Natural killer cell (primary cell): ENCODE data around the gene FOXN3. TPM values are rescaled to one million over a fixed set of nuclear protein-coding genes. Genes with fewer than 3 reads are reported as not detected.

Experiments used
- ATAC-seq, 3 donors: fragments of 150-1000 bp in 2 of 3; fragments of 200-7000 bp in 1 of 3; cut with Tn5 transposase; 1 replicate in 1 of 3; 2 replicates in 2 of 3; pipeline ENCODE4 v1.10.0; 2021; ENCODE audit warnings: mild to moderate bottlenecking in 2 of 3, moderate library complexity in 2 of 3
- DNase-seq, 2 donors: peaks; one replicate each; pipeline versions ENCODE4 v3.0.0 to v3.0.0-alpha.2; 2013 to 2021; ENCODE audit warnings: mixed read lengths in 1 of 2
- H3K27ac ChIP-seq: one replicate; pipeline ENCODE4 v1.5.1; 2013; ENCODE audit warnings: mild to moderate bottlenecking, low read length
- H3K27me3 ChIP-seq: one replicate; pipeline ENCODE4 v1.6.1; 2013; ENCODE audit warnings: low read length; ENCODE audit not compliant: control insufficient read depth, insufficient read depth
- H3K36me3 ChIP-seq: one replicate; pipeline ENCODE4 v1.6.1; 2013; ENCODE audit warnings: low read length; ENCODE audit not compliant: control insufficient read depth, insufficient read depth
- H3K4me1 ChIP-seq: one replicate; pipeline ENCODE4 v1.6.1; 2013; ENCODE audit warnings: low read length; ENCODE audit not compliant: control insufficient read depth, insufficient read depth
- H3K4me3 ChIP-seq: one replicate; pipeline ENCODE4 v1.5.1; 2013; ENCODE audit warnings: low read length
- H3K9me3 ChIP-seq: one replicate; pipeline ENCODE4 v1.6.1; 2013; ENCODE audit warnings: low read length; ENCODE audit not compliant: control insufficient read depth, insufficient read depth
- H3K27ac Mint-ChIP-seq, 2 donors: one replicate each; pipeline ENCODE4 v1.8.0; 2022; ENCODE audit warnings: mild to moderate bottlenecking in 2 of 2, mixed read lengths in 2 of 2, moderate library complexity in 1 of 2
- H3K27me3 Mint-ChIP-seq, 2 donors: one replicate each; pipeline ENCODE4 v1.8.0; 2022; ENCODE audit warnings: low read depth in 2 of 2, mixed read lengths in 2 of 2
- H3K36me3 Mint-ChIP-seq: one replicate; pipeline ENCODE4 v1.8.0; 2022; ENCODE audit warnings: mixed read lengths
- H3K4me1 Mint-ChIP-seq, 2 donors: one replicate each; pipeline ENCODE4 v1.8.0; 2022; ENCODE audit warnings: mixed read lengths in 2 of 2
- H3K4me3 Mint-ChIP-seq: one replicate; pipeline ENCODE4 v1.8.0; 2022; ENCODE audit warnings: mild to moderate bottlenecking, moderate library complexity, mixed read lengths
- H3K9me3 Mint-ChIP-seq, 2 donors: one replicate each; pipeline ENCODE4 v1.8.0; 2022; ENCODE audit warnings: mixed read lengths in 2 of 2
- CTCF ChIP-seq: fragments of 200-600 bp; IDR thresholded peaks from one replicate; pipeline ENCODE4 v1.8.0; 2022; ENCODE audit warnings: antibody characterized with exemption
- WGBS: methylation state at CpG from one replicate; pipeline ENCODE4 v1.1.7; 2013; ENCODE audit warnings: missing lambda C conversion rate; ENCODE audit not compliant: insufficient coverage; 5-methylcytosine and 5-hydroxymethylcytosine counted together
- intact Hi-C: fragments of 100-400 bp; cut with micrococcal nuclease; formaldehyde crosslinking; loops from one replicate; pipeline ENCODE4 v1.14.2; 2022
- total RNA-seq, 4 donors: library from RNA; stranded (reverse); fragments of 120-200 nt in 1 of 4; gene quantifications; one replicate each; pipeline versions ENCODE4 v1.2.3 to v1.2.4, GENCODE V29; 2013 to 2022

FOXN3 gene
- total RNA-seq, 3 donors from 2014 or later (not counting 1 experiment from before 2014, with no cell fraction given), result 209 to 216 (median 209) TPM

GRCh38 chr14:89185919-89186855 lies 230.8 kb downstream of the FOXN3 start:
- H3K4me3 Mint-ChIP-seq, result no peak overlapping the region
- TF ChIP-seq CTCF, result no peak
- ATAC-seq, result no peak
- H3K4me3 ChIP-seq, result no peak overlapping the region
- H3K27me3 ChIP-seq, result no peaks in the 10 kb centered on the region
- no peaks in the 10 kb centered on the region for H3K27me3 Mint-ChIP-seq
- peaks cover 17% of the 10 kb centered on the region for H3K4me1 ChIP-seq
- no peaks in the 10 kb centered on the region for H3K9me3 ChIP-seq
- H3K27ac ChIP-seq, result no peak overlapping the region
- WGBS, result 82% methylated on average over 11 of the region's 13 CpGs
- peak overlapping the region in 1 of 2 donors; percentile 78 for H3K27ac Mint-ChIP-seq
- peaks cover 56 to 78% of the 10 kb centered on the region in 2 donors for H3K4me1 Mint-ChIP-seq
- intact Hi-C loops, result no loop called here
- DNase-seq, result no peak
- no peaks in the 10 kb centered on the region for H3K36me3 Mint-ChIP-seq
- peaks cover 12% of the 10 kb centered on the region for H3K36me3 ChIP-seq
- H3K9me3 Mint-ChIP-seq, result no peaks in the 10 kb centered on the region

- intact Hi-C loops, result no loop called here
- H3K4me1 Mint-ChIP-seq, result peaks cover 49 to 67% of the 10 kb centered on the region in 2 donors
- no peak for DNase-seq
- Histone ChIP-seq H3K4me3 (no peak overlapping the region), H3K4me1 (peaks cover 15% of the 10 kb centered on the region), H3K36me3 (peaks cover 12% of the 10 kb centered on the region), H3K27ac (no peak overlapping the region), H3K9me3 (no peaks in the 10 kb centered on the region), H3K27me3 (no peaks in the 10 kb centered on the region)
- no peaks in the 10 kb centered on the region for H3K36me3 Mint-ChIP-seq
- no peak overlapping the region for H3K4me3 Mint-ChIP-seq
- H3K27me3 Mint-ChIP-seq, result no peaks in the 10 kb centered on the region
- WGBS, result 98% methylated on average over 4 of the region's 4 CpGs
- TF ChIP-seq CTCF, result no peak
- peak overlapping the region in 1 of 2 donors; percentile 35 for H3K27ac Mint-ChIP-seq
- ATAC-seq, result no peak
- no peaks in the 10 kb centered on the region for H3K9me3 Mint-ChIP-seq
Observed at GRCh38 chr14:89184952-89185351, 232.1 kb downstream of the FOXN3 start.

- ATAC-seq (no peak), DNase-seq (no peak)
- TF ChIP-seq CTCF, result no peak
- Mint-ChIP-seq H3K27ac (no peak overlapping the region), H3K9me3 (no peaks in the 10 kb centered on the region), H3K4me1 (peaks cover 65 to 67% of the 10 kb centered on the region in 2 donors), H3K36me3 (no peaks in the 10 kb centered on the region), H3K27me3 (no peaks in the 10 kb centered on the region), H3K4me3 (no peak overlapping the region)
- WGBS, result 89% methylated on average over 4 of the region's 5 CpGs
- peaks cover 17% of the 10 kb centered on the region for H3K4me1 ChIP-seq
- intact Hi-C loops, result no loop called here
- no peak overlapping the region for H3K4me3 ChIP-seq
- H3K27me3 ChIP-seq, result no peaks in the 10 kb centered on the region
- peaks cover 11% of the 10 kb centered on the region for H3K36me3 ChIP-seq
- no peak overlapping the region for H3K27ac ChIP-seq
- H3K9me3 ChIP-seq, result no peaks in the 10 kb centered on the region
Observed at GRCh38 chr14:89182326-89182725, 234.7 kb downstream of the FOXN3 start.
